ENCODE results near the gene NEUROD4. TPM values are rescaled to one million over a fixed set of nuclear protein-coding genes. Genes with fewer than 3 reads are reported as not detected.

NEUROD4 gene
- total RNA-seq, 1 experiment from 2014 or later: not detected

GRCh38 chr12:55058776-55059175 lies 39.0 kb downstream of the NEUROD4 start:
- DNase-seq (ENCODE audit: low read depth): no peak

GRCh38 chr12:55060470-55060869 lies 40.7 kb downstream of the NEUROD4 start:
- no peak for DNase-seq (ENCODE audit: low read depth)

- no peak for DNase-seq (ENCODE audit: low read depth)
Observed at GRCh38 chr12:55061024-55061423, 41.2 kb downstream of the NEUROD4 start.

- DNase-seq (ENCODE audit: low read depth): no peak
Observed at GRCh38 chr12:55063291-55063690, 43.5 kb downstream of the NEUROD4 start.

- DNase-seq (ENCODE audit: low read depth): no peak
Observed at GRCh38 chr12:55065535-55065934, 45.8 kb downstream of the NEUROD4 start.

GRCh38 chr12:55067701-55068100 lies 47.9 kb downstream of the NEUROD4 start:
- no peak for DNase-seq (ENCODE audit: low read depth)

- peak; percentile 45 for DNase-seq (ENCODE audit: low read depth)
Observed at GRCh38 chr12:55068416-55069010, 48.7 kb downstream of the NEUROD4 start.

GRCh38 chr12:55072083-55072482 lies 52.3 kb downstream of the NEUROD4 start:
- DNase-seq (ENCODE audit: low read depth): peak; percentile 23

GRCh38 chr12:55073043-55074022 lies 53.6 kb downstream of the NEUROD4 start:
- DNase-seq (ENCODE audit: low read depth): peak; percentile 50

- no peak for DNase-seq (ENCODE audit: low read depth)
Observed at GRCh38 chr12:55074806-55075205, 55.0 kb downstream of the NEUROD4 start.

Other genes with a start within 250 kb of the NEUROD4 start
- gene MUCL1, start 165.5 kb upstream of the NEUROD4 start, total RNA-seq (2014; rRNA removed; shearing (Covaris generic)): not detected in 2 replicates
- gene TESPA1, start 35.2 kb upstream of the NEUROD4 start, total RNA-seq (2014; rRNA removed; shearing (Covaris generic)): under 0.01 TPM in 1 of 2 replicates, not detected in the other
- not detected in 2 replicates for gene OR9K2, start 106.4 kb downstream of the NEUROD4 start, total RNA-seq (2014; rRNA removed; shearing (Covaris generic))
- not detected in 2 replicates for gene OR10A7, start 201.1 kb downstream of the NEUROD4 start, total RNA-seq (2014; rRNA removed; shearing (Covaris generic))
- gene OR6C74, start 224.6 kb downstream of the NEUROD4 start, total RNA-seq (2014; rRNA removed; shearing (Covaris generic)): not detected in 2 replicates

Data from RPMI7951 (cell line).